Duodenal mucosa (tissue), 2 donors: ENCODE data around the gene TTC1.
"Not testable (repeated sequence)": the region's sequence is repeated elsewhere in the genome, so short reads cannot be mapped to it uniquely, and the experiment has no call there.

ENCODE experiments used
- H3K27ac ChIP-seq: one replicate; pipeline ENCODE4 v1.7.0; 2013; ENCODE audit warnings: low read depth, low read length
- H3K27me3 ChIP-seq, 2 donors: one replicate each; pipeline ENCODE4 v1.7.0; 2013; ENCODE audit warnings: low read length in 2 of 2, control low read depth in 1 of 2; ENCODE audit not compliant: insufficient read depth in 2 of 2, control insufficient read depth in 1 of 2
- H3K36me3 ChIP-seq, 2 donors: one replicate each; pipeline ENCODE4 v1.7.0; 2013; ENCODE audit warnings: low read length in 2 of 2, control low read depth in 1 of 2; ENCODE audit not compliant: insufficient read depth in 2 of 2, control insufficient read depth in 1 of 2
- H3K4me1 ChIP-seq, 2 donors: one replicate each; pipeline ENCODE4 v1.7.0; 2013; ENCODE audit warnings: low read length in 2 of 2, control low read depth in 1 of 2; ENCODE audit not compliant: insufficient read depth in 2 of 2, control insufficient read depth in 1 of 2
- H3K4me3 ChIP-seq, 2 donors: one replicate each; pipeline ENCODE4 v1.7.0; 2013; ENCODE audit warnings: low read length in 2 of 2, low read depth in 1 of 2
- H3K9ac ChIP-seq, 2 donors: one replicate each; pipeline ENCODE4 v1.7.0; 2013; ENCODE audit warnings: low read length in 2 of 2, low read depth in 1 of 2
- H3K9me3 ChIP-seq, 2 donors: one replicate each; pipeline ENCODE4 v1.7.0; 2013; ENCODE audit warnings: low read length in 2 of 2, control low read depth in 1 of 2; ENCODE audit not compliant: control insufficient read depth in 1 of 2

The TTC1 gene

DNA sequence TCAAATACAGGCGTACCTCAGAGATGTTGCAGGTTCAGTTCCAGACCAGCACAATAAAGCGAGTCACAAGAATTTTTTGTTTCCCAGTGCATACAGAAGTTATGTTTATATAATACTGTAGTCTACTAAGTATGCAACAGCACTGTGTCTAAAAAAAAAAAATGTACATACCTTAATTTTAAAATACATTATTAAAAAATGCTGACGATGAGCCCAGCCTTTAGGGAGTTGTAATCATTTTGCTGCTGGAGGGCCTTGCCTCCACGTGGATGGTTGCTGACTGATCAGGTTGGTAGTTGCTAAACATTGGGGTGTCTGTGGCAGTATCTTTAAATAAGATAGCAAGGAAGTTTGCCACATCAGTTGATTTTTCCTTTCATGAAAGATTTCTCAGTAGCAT lies 48.3 kb downstream of the TTC1 start:
- Histone ChIP-seq H3K4me1 (no peaks in the 10 kb centered on the region), H3K27me3 (no peaks in the 10 kb centered on the region), H3K9me3 (no peaks in the 10 kb centered on the region), H3K36me3 (peaks cover 22 to 66% of the 10 kb centered on the region in 2 donors), H3K9ac (no peak overlapping the region), H3K27ac (no peak overlapping the region), H3K4me3 (no peak overlapping the region)

DNA sequence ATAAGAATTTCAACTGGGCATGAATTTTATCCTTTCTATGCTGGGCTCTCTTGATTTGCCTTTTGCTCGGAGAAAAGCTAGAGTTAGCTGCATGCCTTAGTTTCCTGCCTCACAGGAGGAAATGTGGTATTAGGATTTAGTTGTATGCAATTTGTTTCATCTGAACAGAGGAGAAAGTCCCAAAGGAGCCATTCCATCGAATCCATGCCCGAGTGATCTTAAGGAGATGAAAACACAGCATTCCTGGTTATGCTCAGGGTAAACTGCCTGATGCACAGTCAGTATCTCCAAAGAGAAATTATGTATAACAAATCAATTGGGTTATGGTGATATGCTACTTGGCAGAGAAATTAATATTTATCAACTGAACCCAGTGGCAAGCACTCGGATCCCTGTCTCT lies 51.1 kb downstream of the TTC1 start:
- Histone ChIP-seq H3K4me1 (peaks cover 6 to 9% of the 10 kb centered on the region in 2 donors), H3K27me3 (no peaks in the 10 kb centered on the region), H3K27ac (no peak overlapping the region), H3K4me3 (no peak overlapping the region), H3K9me3 (no peaks in the 10 kb centered on the region), H3K36me3 (peaks cover 20 to 62% of the 10 kb centered on the region in 2 donors), H3K9ac (no peak overlapping the region)

DNA sequence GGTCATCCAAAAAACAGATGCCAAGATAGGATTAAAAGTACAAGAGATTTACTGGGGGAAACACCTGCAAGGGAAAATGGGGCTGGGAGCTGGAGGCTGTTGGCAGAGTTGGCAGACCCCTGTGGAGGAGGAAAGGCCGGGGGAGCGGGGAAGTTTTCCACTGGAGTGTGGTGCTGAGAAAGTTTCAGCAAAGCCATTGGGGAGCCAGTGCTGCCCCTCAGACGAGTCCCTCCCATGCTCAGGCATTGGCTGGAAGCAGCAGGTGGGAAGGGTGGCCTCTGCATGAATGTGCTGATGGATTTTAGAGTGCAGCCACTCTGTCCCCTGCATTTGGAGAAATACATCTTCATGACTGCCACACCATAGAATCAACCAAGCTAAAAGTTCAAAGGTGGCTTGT lies 52.8 kb downstream of the TTC1 start:
- no peak overlapping the region for H3K9ac ChIP-seq
- H3K9me3 ChIP-seq, result no peaks in the 10 kb centered on the region
- no peak overlapping the region for H3K4me3 ChIP-seq
- H3K27me3 ChIP-seq, result no peaks in the 10 kb centered on the region
- H3K36me3 ChIP-seq, result peaks cover 20 to 47% of the 10 kb centered on the region in 2 donors
- H3K4me1 ChIP-seq, result peaks cover 10 to 22% of the 10 kb centered on the region in 2 donors
- no peak overlapping the region for H3K27ac ChIP-seq

DNA sequence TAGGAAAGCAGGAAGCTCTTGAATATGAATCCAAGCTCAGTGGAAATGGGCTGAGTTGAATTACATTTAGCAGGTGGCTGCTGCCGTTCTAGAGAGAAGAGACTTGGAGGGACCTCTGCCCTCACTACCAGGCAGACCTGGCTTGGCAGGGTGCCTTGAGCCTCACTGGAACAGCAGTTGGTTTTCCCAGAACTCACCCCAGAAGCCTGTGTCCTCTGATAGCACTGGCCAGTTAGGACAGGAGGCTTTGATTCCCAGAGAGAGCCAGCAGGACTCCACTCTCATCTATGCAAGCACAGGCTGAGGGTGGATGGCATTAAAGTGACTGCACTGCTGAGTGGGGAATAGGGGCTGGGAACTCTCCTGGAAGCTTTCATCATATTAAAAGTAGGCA lies 55.5 kb downstream of the TTC1 start:
- H3K27ac ChIP-seq, result peak overlapping the region; percentile 30
- H3K9ac ChIP-seq, result peak overlapping the region in 1 of 2 donors; percentile 7
- no peaks in the 10 kb centered on the region for H3K9me3 ChIP-seq
- H3K27me3 ChIP-seq, result no peaks in the 10 kb centered on the region
- peaks cover 20 to 31% of the 10 kb centered on the region in 2 donors for H3K36me3 ChIP-seq
- H3K4me1 ChIP-seq, result peaks cover 13 to 22% of the 10 kb centered on the region in 2 donors
- no peak overlapping the region for H3K4me3 ChIP-seq

DNA sequence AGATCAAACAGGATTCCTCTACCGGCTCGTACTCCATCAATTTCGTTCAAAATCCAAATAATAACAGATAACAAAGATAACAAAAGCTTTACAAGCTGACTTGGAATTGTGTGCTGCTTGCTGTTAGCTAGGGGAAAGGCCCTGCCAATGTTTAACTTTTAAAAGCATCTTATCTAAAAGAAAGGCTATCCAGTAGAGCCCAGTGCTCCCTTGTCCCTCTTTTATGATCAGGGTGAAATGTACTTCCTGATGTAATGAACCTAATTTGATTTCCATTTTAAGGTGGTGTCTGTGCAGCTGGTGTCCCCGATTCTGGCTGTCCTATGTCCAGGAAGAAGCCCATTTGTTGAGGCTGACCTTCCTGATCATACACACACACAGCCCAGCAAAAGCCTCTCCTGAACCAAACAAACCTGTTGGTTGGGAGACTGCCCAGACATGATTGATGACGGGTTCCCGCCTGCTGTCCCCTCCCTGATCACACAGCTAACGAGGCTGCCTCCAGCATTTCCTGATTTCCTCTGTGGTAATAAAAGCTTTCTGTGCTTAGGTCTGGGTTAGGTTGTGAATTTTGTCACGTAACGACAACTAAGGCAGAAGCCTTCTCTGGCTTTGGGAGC lies 56.2 kb downstream of the TTC1 start:
- Histone ChIP-seq H3K4me3 (peak overlapping the region in 1 of 2 donors; percentile 7), H3K36me3 (peaks cover 17 to 24% of the 10 kb centered on the region in 2 donors), H3K9me3 (no peaks in the 10 kb centered on the region), H3K9ac (no peak overlapping the region), H3K4me1 (peaks cover 13 to 22% of the 10 kb centered on the region in 2 donors), H3K27me3 (no peaks in the 10 kb centered on the region), H3K27ac (peak overlapping the region; percentile 13)

DNA sequence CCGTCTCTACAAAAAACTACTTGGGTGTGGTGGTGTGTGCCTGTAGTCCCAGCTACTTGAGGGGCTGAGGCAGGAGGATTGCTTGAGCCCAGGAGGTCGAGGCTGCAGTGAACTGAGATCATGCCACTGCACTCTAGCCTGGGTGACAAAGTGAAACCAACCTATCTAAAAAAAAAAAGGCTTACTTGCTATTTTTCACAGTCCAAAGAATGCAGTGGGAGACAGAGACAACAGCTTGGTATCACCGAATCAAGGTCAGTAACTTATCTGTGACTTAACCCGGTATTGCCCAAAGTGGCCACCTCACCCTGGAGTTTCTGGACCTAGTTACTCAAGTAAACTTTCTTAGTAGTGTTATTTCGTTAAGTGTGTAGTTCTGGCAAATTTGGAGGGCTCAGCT lies 60.2 kb downstream of the TTC1 start:
- H3K4me3 ChIP-seq, H3K36me3 ChIP-seq: not testable (repeated sequence)

DNA sequence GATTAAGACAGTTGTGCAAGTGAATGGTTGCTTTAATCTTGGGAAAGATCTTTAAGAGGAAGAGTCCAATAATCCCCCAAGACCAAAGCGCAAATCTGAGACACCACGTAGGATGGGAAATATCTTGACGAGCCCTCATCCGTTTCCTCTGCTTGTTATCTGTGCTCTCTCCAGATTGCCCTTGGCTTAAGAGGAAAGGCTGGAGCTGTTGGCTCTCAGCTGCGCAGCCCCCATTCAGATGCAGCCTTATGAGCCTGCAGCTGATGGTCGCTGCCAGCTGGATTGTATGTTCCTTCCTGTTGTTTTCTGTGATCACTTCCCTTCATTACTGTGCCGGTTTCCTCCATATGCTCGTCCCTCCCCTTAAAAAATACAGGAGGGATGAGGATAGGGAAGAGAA lies 62.6 kb downstream of the TTC1 start:
- H3K9me3 ChIP-seq, result no peaks in the 10 kb centered on the region
- no peaks in the 10 kb centered on the region for H3K27me3 ChIP-seq
- no peak overlapping the region for H3K27ac ChIP-seq
- no peak overlapping the region for H3K4me3 ChIP-seq
- H3K9ac ChIP-seq, result no peak overlapping the region
- peaks cover 3 to 9% of the 10 kb centered on the region in 2 donors for H3K4me1 ChIP-seq
- no peaks in the 10 kb centered on the region for H3K36me3 ChIP-seq

More for the DNA sequence above, 60.2 kb downstream of the TTC1 start:
- not testable (repeated sequence) for H3K9me3 ChIP-seq, H3K27me3 ChIP-seq, H3K9ac ChIP-seq, H3K27ac ChIP-seq
- H3K4me1 ChIP-seq, result peaks cover 11 to 29% of the 10 kb centered on the region in 2 donors

DNA sequence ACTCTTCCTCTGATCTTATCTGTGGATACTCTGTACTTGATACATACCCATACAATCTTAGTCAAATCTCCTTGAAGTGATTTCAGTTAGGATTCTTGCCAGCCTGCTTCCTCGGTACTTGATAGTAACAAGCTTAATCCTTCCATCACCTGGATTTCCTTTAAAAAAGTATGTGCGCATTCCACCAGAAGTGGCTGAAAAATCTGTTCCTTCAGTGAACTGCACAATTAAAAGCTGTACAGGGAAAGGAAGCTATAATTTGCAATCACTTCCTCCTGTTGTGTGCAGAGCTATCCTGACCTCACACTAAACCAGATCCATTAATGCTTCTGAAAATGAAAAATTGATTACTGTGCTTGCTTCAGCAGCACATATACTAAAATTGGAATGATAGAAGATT lies 63.0 kb downstream of the TTC1 start:
- peaks cover 3 to 9% of the 10 kb centered on the region in 2 donors for H3K4me1 ChIP-seq
- no peaks in the 10 kb centered on the region for H3K9me3 ChIP-seq
- H3K36me3 ChIP-seq, result no peaks in the 10 kb centered on the region
- no peak overlapping the region for H3K4me3 ChIP-seq
- no peaks in the 10 kb centered on the region for H3K27me3 ChIP-seq
- no peak overlapping the region for H3K27ac ChIP-seq
- H3K9ac ChIP-seq, result no peak overlapping the region

DNA sequence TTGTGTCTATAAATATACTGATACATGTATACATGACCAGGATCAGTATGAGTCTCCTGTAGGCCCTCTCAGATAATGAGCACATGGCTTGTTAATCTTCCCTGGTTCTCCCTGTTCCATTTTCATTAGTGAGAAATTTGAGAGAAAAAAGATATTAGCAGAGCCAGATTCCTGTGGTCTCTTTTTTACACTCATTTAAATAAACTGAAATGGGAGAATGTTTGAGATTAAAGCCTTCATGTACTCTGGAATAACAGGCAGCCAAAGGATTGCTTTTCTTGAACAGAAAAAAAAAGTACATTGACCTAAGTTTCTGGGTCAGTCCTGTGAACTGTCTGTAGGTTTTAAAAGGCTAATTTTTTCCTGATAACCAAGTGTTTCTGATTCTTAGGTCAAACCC lies 66.1 kb downstream of the TTC1 start:
- Histone ChIP-seq H3K4me3 (no peak overlapping the region), H3K36me3 (peaks cover 3 to 7% of the 10 kb centered on the region in 2 donors), H3K9me3 (no peaks in the 10 kb centered on the region), H3K9ac (no peak overlapping the region), H3K4me1 (peaks cover 0 to 9% of the 10 kb centered on the region in 2 donors), H3K27me3 (no peaks in the 10 kb centered on the region), H3K27ac (no peak overlapping the region)

DNA sequence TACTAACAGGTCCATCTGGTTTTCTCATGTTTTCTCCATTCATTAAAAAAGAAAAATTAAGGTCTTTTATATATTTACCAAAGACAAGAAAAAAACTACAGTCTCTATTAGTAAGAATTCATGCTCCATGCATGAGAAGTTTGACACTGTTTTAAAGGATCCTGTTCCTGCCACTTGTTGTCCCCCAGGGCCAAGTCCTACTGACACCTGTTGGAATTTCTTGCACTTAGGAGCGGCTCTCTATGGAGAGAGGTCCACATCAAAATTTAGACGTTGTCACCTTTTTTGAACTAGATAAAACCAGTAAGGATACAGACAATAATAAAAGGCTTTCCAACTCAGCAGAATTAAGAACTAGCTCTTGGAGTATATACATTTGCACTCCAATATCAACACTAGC lies 68.1 kb downstream of the TTC1 start:
- no peak overlapping the region for H3K9ac ChIP-seq
- H3K4me1 ChIP-seq, result peaks cover 0 to 4% of the 10 kb centered on the region in 2 donors
- H3K9me3 ChIP-seq, result no peaks in the 10 kb centered on the region
- peaks cover 3 to 7% of the 10 kb centered on the region in 2 donors for H3K36me3 ChIP-seq
- H3K27ac ChIP-seq, result no peak overlapping the region
- H3K4me3 ChIP-seq, result no peak overlapping the region
- H3K27me3 ChIP-seq, result no peaks in the 10 kb centered on the region
